ENCODE results near the gene GALNT16.

Gene GALNT16

GRCh38 chr14:69316449-69317101, 56.6 kb downstream of the GALNT16 start:
- in situ Hi-C loops (cut with MboI; ENCODE audit: low sequenced_read_pairs) = no loop called here

DNA sequence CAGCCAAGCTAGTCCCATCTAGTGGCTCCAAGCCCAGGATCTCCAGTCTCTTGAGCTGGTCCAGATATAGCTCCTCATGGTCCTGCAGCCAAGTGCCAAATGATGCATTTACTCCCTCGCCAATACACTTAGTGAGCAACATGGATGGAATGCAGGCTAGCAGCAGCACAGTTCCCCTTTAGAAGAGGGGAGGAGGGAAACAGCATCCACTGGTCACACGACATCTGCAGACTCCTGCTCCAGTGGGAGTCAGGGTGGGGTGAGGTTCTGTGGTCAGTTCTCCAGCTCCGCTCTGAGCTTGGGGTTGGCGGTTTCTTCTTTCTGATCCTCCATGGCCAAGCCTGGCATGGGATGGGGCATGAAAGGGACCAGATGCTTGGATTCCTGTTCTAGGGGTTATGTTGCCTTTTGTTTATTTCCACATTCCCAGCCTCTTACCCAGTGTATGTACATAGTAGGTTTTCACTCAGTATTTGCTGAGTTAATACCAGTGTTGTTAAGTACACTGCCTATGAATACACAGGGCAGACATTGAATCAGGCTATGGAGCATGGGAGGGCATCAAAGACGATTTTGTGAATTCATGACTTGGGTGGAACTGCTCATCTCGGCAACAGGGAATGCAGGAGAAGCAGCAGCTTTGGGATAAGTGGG, 57.3 kb downstream of the GALNT16 start:
- in situ Hi-C loops (cut with MboI; ENCODE audit: low sequenced_read_pairs) = no loop called here

- in situ Hi-C loops (cut with MboI; ENCODE audit: low sequenced_read_pairs) = no loop called here
These were observed 57.8 kb downstream of the GALNT16 start for GRCh38 chr14:69317780-69318179.

- in situ Hi-C loops (cut with MboI; ENCODE audit: low sequenced_read_pairs) = no loop called here
These were observed 58.3 kb downstream of the GALNT16 start for GRCh38 chr14:69318241-69318640.

GRCh38 chr14:69318901-69319475, 59.0 kb downstream of the GALNT16 start:
- in situ Hi-C loops (cut with MboI; ENCODE audit: low sequenced_read_pairs) = no loop called here

GRCh38 chr14:69319911-69320310, 60.0 kb downstream of the GALNT16 start:
- in situ Hi-C loops (cut with MboI; ENCODE audit: low sequenced_read_pairs) = no loop called here

GRCh38 chr14:69320581-69321365, 60.8 kb downstream of the GALNT16 start:
- in situ Hi-C loops (cut with MboI; ENCODE audit: low sequenced_read_pairs) = no loop called here

GRCh38 chr14:69321601-69322330, 61.8 kb downstream of the GALNT16 start:
- in situ Hi-C loops (cut with MboI; ENCODE audit: low sequenced_read_pairs) = no loop called here

DNA sequence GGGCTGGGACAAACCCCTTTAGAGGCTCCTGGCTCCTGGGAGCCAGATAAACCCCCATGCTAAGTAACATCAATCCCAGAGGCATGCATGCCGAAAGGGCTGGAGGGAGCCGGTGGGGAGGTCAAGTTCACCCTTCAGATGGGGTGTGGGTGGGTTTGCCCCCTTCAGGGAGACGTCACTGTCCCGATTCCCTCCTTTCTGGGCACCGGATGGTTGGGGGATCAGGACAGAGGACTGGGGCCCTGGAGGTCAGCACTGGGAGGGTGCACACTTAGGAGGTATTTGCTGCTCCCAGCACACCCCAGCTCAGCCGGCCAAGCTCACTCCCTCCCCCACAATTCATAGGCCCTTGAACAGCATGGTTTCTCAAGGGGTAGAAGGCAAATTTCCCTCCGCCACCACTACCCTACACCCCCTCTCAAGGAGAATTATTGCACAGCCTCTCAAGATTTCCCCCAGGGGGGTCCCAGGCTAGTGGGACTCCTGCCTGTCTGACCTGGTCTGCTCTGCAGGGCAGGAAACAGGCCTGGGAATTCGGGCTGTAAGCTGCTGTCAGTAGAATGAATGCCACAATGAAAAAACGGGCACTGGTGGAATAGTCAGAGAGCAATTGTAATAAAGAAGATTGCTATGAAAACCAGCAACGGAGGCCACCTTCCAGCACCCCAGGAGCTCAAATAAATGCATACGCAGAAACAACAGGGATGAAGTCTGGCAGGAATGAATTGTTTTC, 63.5 kb downstream of the GALNT16 start:
- in situ Hi-C loops (cut with MboI; ENCODE audit: low sequenced_read_pairs) = no loop called here

DNA sequence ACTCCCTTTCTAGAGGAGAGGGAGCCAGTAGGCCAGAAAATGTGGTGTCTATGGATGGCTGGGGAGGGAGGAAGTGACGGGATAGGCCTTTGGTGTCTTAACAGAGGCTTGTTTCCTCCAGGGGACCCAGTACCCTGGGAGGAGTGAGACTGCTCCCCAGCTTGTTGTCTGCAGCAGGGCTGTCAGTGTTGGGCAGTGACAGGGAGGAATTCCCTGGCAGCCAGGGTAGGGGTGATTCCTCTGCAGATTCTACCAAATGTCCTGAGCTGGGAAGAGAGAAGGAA, 64.0 kb downstream of the GALNT16 start:
- in situ Hi-C loops (cut with MboI; ENCODE audit: low sequenced_read_pairs) = no loop called here

DNA sequence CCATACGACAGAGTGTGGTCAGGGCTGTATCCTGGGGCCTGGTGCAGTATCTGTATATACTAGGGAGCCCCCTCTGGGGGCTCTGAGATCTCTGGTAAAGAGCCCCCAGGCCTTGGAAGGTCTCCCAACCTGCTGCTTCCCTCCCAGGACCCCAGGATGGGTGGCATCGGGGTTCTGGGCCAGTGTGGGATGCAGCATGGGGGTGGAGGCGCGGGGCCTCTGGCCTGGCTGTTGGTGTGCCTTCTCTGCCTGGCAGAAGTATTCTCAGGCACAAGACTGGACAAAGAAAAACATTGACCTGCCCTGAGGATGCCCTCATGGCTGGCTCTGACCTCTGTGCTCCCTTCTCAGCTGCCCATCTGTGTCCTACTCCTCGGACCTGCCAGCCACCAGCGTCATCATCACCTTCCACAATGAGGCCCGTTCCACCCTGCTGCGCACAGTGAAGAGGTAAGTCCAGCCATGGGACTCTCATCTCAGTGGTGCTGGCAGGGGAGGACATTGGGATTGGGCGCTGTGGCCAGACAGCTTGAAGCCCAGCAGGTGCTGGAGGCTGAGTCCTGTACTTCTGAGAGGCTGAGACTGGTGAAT, 64.5 kb downstream of the GALNT16 start:
- in situ Hi-C loops (cut with MboI; ENCODE audit: low sequenced_read_pairs) = no loop called here

GRCh38 chr14:69325086-69325485, 65.1 kb downstream of the GALNT16 start:
- in situ Hi-C loops (cut with MboI; ENCODE audit: low sequenced_read_pairs) = no loop called here

GRCh38 chr14:69325646-69326265, 65.8 kb downstream of the GALNT16 start:
- in situ Hi-C loops (cut with MboI; ENCODE audit: low sequenced_read_pairs) = no loop called here

GRCh38 chr14:69326611-69327010, 66.7 kb downstream of the GALNT16 start:
- in situ Hi-C loops (cut with MboI; ENCODE audit: low sequenced_read_pairs) = no loop called here

GRCh38 chr14:69327507-69327906, 67.5 kb downstream of the GALNT16 start:
- in situ Hi-C loops (cut with MboI; ENCODE audit: low sequenced_read_pairs) = no loop called here

GRCh38 chr14:69328317-69328716, 68.4 kb downstream of the GALNT16 start:
- in situ Hi-C loops (cut with MboI; ENCODE audit: low sequenced_read_pairs) = no loop called here

- in situ Hi-C loops (cut with MboI; ENCODE audit: low sequenced_read_pairs) = no loop called here
These were observed 68.8 kb downstream of the GALNT16 start for GRCh38 chr14:69328765-69329164.

- in situ Hi-C loops (cut with MboI; ENCODE audit: low sequenced_read_pairs) = no loop called here
These were observed 71.2 kb downstream of the GALNT16 start for GRCh38 chr14:69331206-69331605.

GRCh38 chr14:69332782-69333395, 72.9 kb downstream of the GALNT16 start:
- in situ Hi-C loops (cut with MboI; ENCODE audit: low sequenced_read_pairs) = no loop called here
